NCI-H345 treated with DMSO at 0.1 percent for 48 hours (cell line): ENCODE data around the gene SLC9A3.

Experiments
- DNase-seq: peaks from one replicate; lab custom pipeline; 2025; ENCODE audit not compliant: unreplicated experiment; lab: John Stamatoyannopoulos, UW

SLC9A3 gene

GRCh38 chr5:539469-540070 lies 15.3 kb upstream of the SLC9A3 start:
- no peak for DNase-seq

GRCh38 chr5:538801-539468 lies 14.7 kb upstream of the SLC9A3 start:
- no peak for DNase-seq

- DNase-seq = no peak
Observed at GRCh38 chr5:538271-538771, 14.1 kb upstream of the SLC9A3 start.

GRCh38 chr5:537621-538071 lies 13.4 kb upstream of the SLC9A3 start:
- DNase-seq = no peak

- no peak for DNase-seq
Observed at GRCh38 chr5:537098-537497, 12.8 kb upstream of the SLC9A3 start.

GRCh38 chr5:535846-536698 lies 11.8 kb upstream of the SLC9A3 start:
- DNase-seq = no peak

- DNase-seq = no peak
Observed at GRCh38 chr5:534743-535671, 10.8 kb upstream of the SLC9A3 start.

- DNase-seq = no peak
Observed at GRCh38 chr5:533955-534742, 9.9 kb upstream of the SLC9A3 start.

GRCh38 chr5:533243-533954 lies 9.2 kb upstream of the SLC9A3 start:
- DNase-seq = no peak

- no peak for DNase-seq
Observed at GRCh38 chr5:532521-533242, 8.4 kb upstream of the SLC9A3 start.

GRCh38 chr5:531749-532315 lies 7.6 kb upstream of the SLC9A3 start:
- DNase-seq = no peak

- DNase-seq = peak; percentile 70
Observed at GRCh38 chr5:531101-531748, 7.0 kb upstream of the SLC9A3 start.

- DNase-seq = no peak
Observed at GRCh38 chr5:530001-530955, 6.0 kb upstream of the SLC9A3 start.

- peak; percentile 61 for DNase-seq
Observed at GRCh38 chr5:528629-529511, 4.6 kb upstream of the SLC9A3 start.
